SU-DHL-6 (cell line): ENCODE data around the gene UNC5C.

Source experiments
- H2AFZ ChIP-seq: fragments of 200-600 bp; sonication (generic); 2 replicates; pipeline ENCODE4 v1.6.1; 2014; ENCODE audit warnings: low read depth, mild to moderate bottlenecking, moderate library complexity, mixed read lengths, antibody characterized with exemption, low read length; ENCODE audit not compliant: severe bottlenecking
- H3F3A ChIP-seq: fragments of 200-600 bp; shearing (Covaris generic); 2 replicates; pipeline ENCODE4 v1.6.0; 2016; ENCODE audit warnings: antibody characterized with exemption, mild to moderate bottlenecking; ENCODE audit not compliant: insufficient read depth
- H3K27ac ChIP-seq: fragments of 200-600 bp; sonication (generic); 2 replicates; pipeline ENCODE4 v1.5.1; 2016; ENCODE audit warnings: low read depth, mild to moderate bottlenecking, low read length, moderate library complexity, mixed read lengths
- H3K27me3 ChIP-seq: fragments of 200-600 bp; sonication (generic), shearing (Covaris generic); 2 replicates; pipeline ENCODE4 v1.6.0; 2014; ENCODE audit warnings: mild to moderate bottlenecking, low read length
- H3K36me3 ChIP-seq: fragments of 200-600 bp; sonication (generic); 2 replicates; pipeline ENCODE4 v1.6.1; 2014; ENCODE audit warnings: mild to moderate bottlenecking, low read length, mixed read lengths
- H3K4me2 ChIP-seq: fragments of 300-600, 200-600 bp; shearing (Covaris generic), sonication (generic); 2 replicates; pipeline ENCODE4 v1.6.0; 2014; ENCODE audit warnings: low read length, low read depth, mild to moderate bottlenecking; ENCODE audit not compliant: poor library complexity, severe bottlenecking
- H3K4me3 ChIP-seq: fragments of 200-600 bp; sonication (generic); 2 replicates; pipeline ENCODE4 v1.5.1; 2014; ENCODE audit warnings: antibody characterized with exemption, low read length, mild to moderate bottlenecking, mixed read lengths; ENCODE audit not compliant: insufficient read depth, poor library complexity, severe bottlenecking
- H3K79me2 ChIP-seq: fragments of 200-600 bp; sonication (generic); 2 replicates; pipeline ENCODE4 v1.6.1; 2014; ENCODE audit warnings: mild to moderate bottlenecking, low read length, moderate library complexity; ENCODE audit not compliant: insufficient read depth
- H3K9ac ChIP-seq: fragments of 200-600 bp; sonication (generic); 2 replicates; pipeline ENCODE4 v1.7.0; 2014; ENCODE audit warnings: mild to moderate bottlenecking, low read length
- H3K9me2 ChIP-seq: fragments of 200-600 bp; sonication (generic); replicated peaks from 2 replicates; pipeline ENCODE4 v1.6.1; 2014; ENCODE audit warnings: low read length; ENCODE audit not compliant: insufficient read depth
- H3K9me3 ChIP-seq: fragments of 200-600 bp; sonication (generic); 2 replicates; pipeline ENCODE4 v1.6.1; 2014; ENCODE audit warnings: low read length, mixed read lengths; ENCODE audit not compliant: insufficient read depth
- H4K20me1 ChIP-seq: fragments of 200-600 bp; sonication (generic); 2 replicates; pipeline ENCODE4 v1.6.1; 2014; ENCODE audit warnings: low read depth, mild to moderate bottlenecking, antibody characterized with exemption, low read length, moderate library complexity, mixed read lengths
- CTCF ChIP-seq: fragments of 200-600 bp; sonication (generic); IDR thresholded peaks from one replicate; pipeline ENCODE4 v1.5.1; 2017; ENCODE audit warnings: antibody characterized with exemption, mild to moderate bottlenecking, low read length, moderate library complexity; ENCODE audit not compliant: insufficient read depth, poor library complexity, severe bottlenecking
- EZH2phosphoT487 ChIP-seq: fragments of 200-600 bp; sonication (generic), shearing (Covaris generic); conservative IDR thresholded peaks from 2 replicates; pipeline ENCODE4 v1.6.1; 2018; ENCODE audit warnings: mild to moderate bottlenecking, antibody characterized with exemption, low read length, moderate library complexity, mixed read lengths

UNC5C gene

GRCh38 chr4:95528388-95528948 lies 20.3 kb downstream of the UNC5C start:
- H3K9me2 ChIP-seq = no peaks in the 10 kb centered on the region
- no peak overlapping the region for H2AFZ ChIP-seq
- no peaks in the 10 kb centered on the region for H3K79me2 ChIP-seq
- H3K27ac ChIP-seq = no peak overlapping the region
- TF ChIP-seq EZH2phosphoT487 (no peak), CTCF (no peak)
- no peaks in the 10 kb centered on the region for H3K9me3 ChIP-seq
- H3K36me3 ChIP-seq = no peaks in the 10 kb centered on the region
- no peak overlapping the region for H3K4me3 ChIP-seq
- no peaks in the 10 kb centered on the region for H4K20me1 ChIP-seq
- no peak overlapping the region for H3K4me2 ChIP-seq
- H3F3A ChIP-seq = no peaks in the 10 kb centered on the region
- H3K27me3 ChIP-seq = no peaks in the 10 kb centered on the region
- H3K9ac ChIP-seq = no peak overlapping the region

- Histone ChIP-seq H3K4me3 (no peak overlapping the region), H3K9ac (no peak overlapping the region), H4K20me1 (no peaks in the 10 kb centered on the region), H3K79me2 (no peaks in the 10 kb centered on the region), H2AFZ (no peak overlapping the region), H3F3A (no peaks in the 10 kb centered on the region), H3K27me3 (no peaks in the 10 kb centered on the region), H3K4me2 (no peak overlapping the region), H3K36me3 (no peaks in the 10 kb centered on the region), H3K9me3 (no peaks in the 10 kb centered on the region), H3K9me2 (no peaks in the 10 kb centered on the region), H3K27ac (no peak overlapping the region)
- TF ChIP-seq CTCF = no peak
- TF ChIP-seq EZH2phosphoT487 = no peak
Measured at GRCh38 chr4:95526075-95526474, 22.7 kb downstream of the UNC5C start.

GRCh38 chr4:95524729-95525128 lies 24.0 kb downstream of the UNC5C start:
- no peak overlapping the region for H3K4me3 ChIP-seq
- no peaks in the 10 kb centered on the region for H3K36me3 ChIP-seq
- no peaks in the 10 kb centered on the region for H3K79me2 ChIP-seq
- no peak overlapping the region for H3K9ac ChIP-seq
- H4K20me1 ChIP-seq = no peaks in the 10 kb centered on the region
- TF ChIP-seq EZH2phosphoT487 (no peak), CTCF (no peak)
- H3K9me3 ChIP-seq = no peaks in the 10 kb centered on the region
- H3K4me2 ChIP-seq = no peak overlapping the region
- no peaks in the 10 kb centered on the region for H3K27me3 ChIP-seq
- H3F3A ChIP-seq = no peaks in the 10 kb centered on the region
- H2AFZ ChIP-seq = no peak overlapping the region
- H3K27ac ChIP-seq = no peak overlapping the region
- no peaks in the 10 kb centered on the region for H3K9me2 ChIP-seq

GRCh38 chr4:95524184-95524583 lies 24.6 kb downstream of the UNC5C start:
- Histone ChIP-seq H3K27ac (no peak overlapping the region), H3K4me3 (no peak overlapping the region), H3K4me2 (no peak overlapping the region), H3K9ac (no peak overlapping the region), H2AFZ (no peak overlapping the region), H3K36me3 (no peaks in the 10 kb centered on the region), H3K27me3 (no peaks in the 10 kb centered on the region), H3F3A (no peaks in the 10 kb centered on the region), H3K9me3 (no peaks in the 10 kb centered on the region), H3K79me2 (no peaks in the 10 kb centered on the region), H4K20me1 (no peaks in the 10 kb centered on the region), H3K9me2 (no peaks in the 10 kb centered on the region)
- no peak for TF ChIP-seq CTCF
- no peak for TF ChIP-seq EZH2phosphoT487
